Neural progenitor cell (in vitro differentiated cells): ENCODE data around the gene SIPA1. TPM values are rescaled to one million over a fixed set of nuclear protein-coding genes. Genes with fewer than 3 reads are reported as not detected.

Experiments used
- DNase-seq: peaks from one replicate; pipeline ENCODE4 v3.0.0-alpha.2; 2016; ENCODE audit warnings: low spot score
- H2AFZ ChIP-seq: fragments of 200-600 bp; sonication (generic); replicated peaks from 2 replicates; pipeline ENCODE4 v1.6.1; 2016; ENCODE audit warnings: antibody characterized with exemption
- H3F3A ChIP-seq: fragments of 200-600 bp; sonication (generic); 2 replicates; pipeline ENCODE4 v1.6.1; 2016; ENCODE audit warnings: antibody characterized with exemption, low read depth
- H3K27ac ChIP-seq: fragments of 200-600 bp; sonication (generic); 2 replicates; pipeline ENCODE4 v1.5.1; 2016; ENCODE audit warnings: mild to moderate bottlenecking
- H3K27me3 ChIP-seq: fragments of 200-600 bp; sonication (generic); 2 replicates; pipeline ENCODE4 v1.6.1; 2016; ENCODE audit warnings: mild to moderate bottlenecking, moderate library complexity
- H3K36me3 ChIP-seq: fragments of 200-600 bp; sonication (generic); 2 replicates; pipeline ENCODE4 v1.5.1; 2016
- H3K4me1 ChIP-seq: fragments of 200-600 bp; sonication (generic); 2 replicates; pipeline ENCODE4 v1.6.1; 2016; ENCODE audit warnings: mixed run types
- H3K4me2 ChIP-seq: fragments of 200-600 bp; sonication (generic); 2 replicates; pipeline ENCODE4 v1.6.1; 2016
- H3K4me3 ChIP-seq: fragments of 200-600 bp; sonication (generic); 2 replicates; pipeline ENCODE4 v1.5.1; 2016
- H3K79me2 ChIP-seq: fragments of 200-600 bp; sonication (generic); 2 replicates; pipeline ENCODE4 v1.6.1; 2016; ENCODE audit warnings: low read depth
- H3K9ac ChIP-seq: fragments of 200-600 bp; sonication (generic); 2 replicates; pipeline ENCODE4 v1.6.1; 2016
- H3K9me3 ChIP-seq: fragments of 200-600 bp; sonication (generic); 2 replicates; pipeline ENCODE4 v1.5.1; 2016; ENCODE audit warnings: low read depth
- H4K20me1 ChIP-seq: fragments of 200-600 bp; sonication (generic); 2 replicates; pipeline ENCODE4 v1.6.1; 2016; ENCODE audit warnings: low read depth
- H3K27ac Mint-ChIP-seq: 3 replicates; pipeline ENCODE4 v1.8.0; 2021; ENCODE audit warnings: mixed read lengths
- H3K27me3 Mint-ChIP-seq: 2 replicates; pipeline ENCODE4 v1.8.0; 2022; ENCODE audit warnings: low read depth, mild to moderate bottlenecking, inconsistent platforms, moderate library complexity, mixed read lengths; ENCODE audit not compliant: insufficient read depth
- H3K36me3 Mint-ChIP-seq: 3 replicates; pipeline ENCODE4 v1.8.0; 2021; ENCODE audit warnings: mixed read lengths
- H3K4me1 Mint-ChIP-seq: 3 replicates; pipeline ENCODE4 v1.8.0; 2021; ENCODE audit warnings: mixed read lengths
- H3K4me3 Mint-ChIP-seq: 3 replicates; pipeline ENCODE4 v1.8.0; 2021; ENCODE audit warnings: mild to moderate bottlenecking, moderate library complexity, mixed read lengths
- H3K9me3 Mint-ChIP-seq: 3 replicates; pipeline ENCODE4 v1.8.0; 2020; ENCODE audit warnings: mixed read lengths
- CTCF ChIP-seq: fragments of 200-600 bp; sonication (generic); IDR thresholded peaks from 2 replicates; pipeline ENCODE4 v1.5.1; 2017; ENCODE audit warnings: antibody characterized with exemption, mild to moderate bottlenecking
- EZH2 ChIP-seq: fragments of 200-600 bp; sonication (generic); IDR thresholded peaks from 2 replicates; pipeline ENCODE4 v1.6.1; 2017; ENCODE audit warnings: antibody characterized with exemption, mild to moderate bottlenecking, moderate library complexity
- EZH2phosphoT487 ChIP-seq: fragments of 200-600 bp; sonication (generic); IDR thresholded peaks from 2 replicates; pipeline ENCODE4 v1.6.1; 2017; ENCODE audit warnings: antibody characterized with exemption
- total RNA-seq: library from RNA; depleted of rRNA; stranded (reverse); fragments of >200 nt; gene quantifications from 2 replicates; pipeline ENCODE4 v1.2.3, GENCODE V29; 2015; ENCODE audit warnings: low replicate concordance

The SIPA1 gene
- total RNA-seq: 4.7 and 16.4 TPM in 2 replicates

GRCh38 chr11:65637794-65638419 lies at the start of gene SIPA1:
SIPA1 (plus strand) TSS chr11:65638101; CDS start chr11:65640922, 2,821 bp downstream.
- Mint-ChIP-seq H3K27me3 (peaks cover 5% of the 10 kb centered on the region), H3K4me3 (peak within 1 kb of the TSS; percentile 85), H3K4me1 (peaks cover 19% of the 10 kb centered on the region), H3K36me3 (peaks cover 3% of the 10 kb centered on the region), H3K9me3 (no peaks in the 10 kb centered on the region), H3K27ac (peak within 1 kb of the TSS; percentile 73)
- Histone ChIP-seq H3K4me2 (peak within 1 kb of the TSS; percentile 82), H3K4me1 (peaks cover 16% of the 10 kb centered on the region), H3K27ac (peak within 1 kb of the TSS; percentile 41), H3F3A (peaks cover 27% of the 10 kb centered on the region), H4K20me1 (peaks cover 11% of the 10 kb centered on the region), H3K36me3 (no peaks in the 10 kb centered on the region), H3K9ac (no peak within 1 kb of the TSS), H3K79me2 (no peaks in the 10 kb centered on the region), H3K4me3 (peak within 1 kb of the TSS; percentile 56), H3K27me3 (peaks cover 8% of the 10 kb centered on the region), H3K9me3 (no peaks in the 10 kb centered on the region), H2AFZ (peak within 1 kb of the TSS; percentile 43)
- DNase-seq: peak; percentile 95
- TF ChIP-seq EZH2phosphoT487 (no peak), CTCF (peak; percentile 58), EZH2 (peak; percentile 31)

GRCh38 chr11:65588199-65589054 lies 49.5 kb upstream of the SIPA1 start:
- H4K20me1 ChIP-seq: no peaks in the 10 kb centered on the region
- H3K4me2 ChIP-seq: no peak overlapping the region
- H3K4me3 ChIP-seq: no peak overlapping the region
- no peaks in the 10 kb centered on the region for H3K79me2 ChIP-seq
- peaks cover 14% of the 10 kb centered on the region for H3K4me1 ChIP-seq
- no peaks in the 10 kb centered on the region for H3K9me3 ChIP-seq
- Mint-ChIP-seq H3K27ac (no peak overlapping the region), H3K27me3 (peaks cover 25% of the 10 kb centered on the region), H3K4me1 (peaks cover 37% of the 10 kb centered on the region), H3K4me3 (peak overlapping the region; percentile 71), H3K36me3 (peaks cover 2% of the 10 kb centered on the region), H3K9me3 (no peaks in the 10 kb centered on the region)
- DNase-seq: peak; percentile 76
- H3K36me3 ChIP-seq: no peaks in the 10 kb centered on the region
- no peak overlapping the region for H3K9ac ChIP-seq
- no peak overlapping the region for H2AFZ ChIP-seq
- no peak overlapping the region for H3K27ac ChIP-seq
- H3K27me3 ChIP-seq: peaks cover 80% of the 10 kb centered on the region
- peak; percentile 62 for TF ChIP-seq CTCF
- TF ChIP-seq EZH2phosphoT487: no peak
- TF ChIP-seq EZH2: no peak
- peaks cover 49% of the 10 kb centered on the region for H3F3A ChIP-seq

GRCh38 chr11:65589444-65590239 lies 48.3 kb upstream of the SIPA1 start:
- Mint-ChIP-seq H3K9me3 (no peaks in the 10 kb centered on the region), H3K27me3 (peaks cover 32% of the 10 kb centered on the region), H3K4me3 (peak overlapping the region; percentile 71), H3K27ac (peak overlapping the region; percentile 86), H3K4me1 (peaks cover 28% of the 10 kb centered on the region), H3K36me3 (peaks cover 2% of the 10 kb centered on the region)
- Histone ChIP-seq H4K20me1 (no peaks in the 10 kb centered on the region), H3K4me1 (peaks cover 14% of the 10 kb centered on the region), H3K27ac (no peak overlapping the region), H3K9me3 (no peaks in the 10 kb centered on the region), H3K4me3 (no peak overlapping the region), H3K27me3 (peaks cover 78% of the 10 kb centered on the region), H3K4me2 (no peak overlapping the region), H3F3A (peaks cover 52% of the 10 kb centered on the region), H3K79me2 (no peaks in the 10 kb centered on the region), H3K36me3 (no peaks in the 10 kb centered on the region), H2AFZ (no peak overlapping the region), H3K9ac (no peak overlapping the region)
- no peak for DNase-seq
- no peak for TF ChIP-seq EZH2phosphoT487
- no peak for TF ChIP-seq CTCF
- TF ChIP-seq EZH2: no peak
